SK-N-SH treated with all-trans-retinoic acid at 6 μM for 48 hours (cell line): ENCODE results near the gene CCR1.

Experiments
- ATAC-seq: fragments of 200-7000 bp; cut with Tn5 transposase; 3 replicates; pipeline ENCODE4 v1.9.1; 2020; ENCODE audit warnings: mild to moderate bottlenecking, moderate library complexity
- ESRRG ChIP-seq: fragments of 250-450 bp; sonication (Bioruptor Pico); IDR thresholded peaks from 2 replicates; pipeline ENCODE4 v1.6.1; 2021; ENCODE audit warnings: mild to moderate bottlenecking
- GLIS3 ChIP-seq: fragments of 250-450 bp; sonication (Bioruptor Pico); IDR thresholded peaks from 2 replicates; pipeline ENCODE4 v1.5.0; 2020; ENCODE audit warnings: mild to moderate bottlenecking, moderate library complexity
- ISL1 ChIP-seq: fragments of 250-450 bp; sonication (Bioruptor Pico); IDR thresholded peaks from 2 replicates; pipeline ENCODE4 v2.1.2; 2022; ENCODE audit warnings: mild to moderate bottlenecking, moderate library complexity
- OSR1 ChIP-seq: fragments of 250-450 bp; sonication (Bioruptor Pico); IDR thresholded peaks from 2 replicates; pipeline ENCODE4 v1.8.0; 2022; ENCODE audit warnings: moderate library complexity, mild to moderate bottlenecking, inconsistent platforms
- RARB ChIP-seq: fragments of 250-450 bp; sonication (Bioruptor Pico); IDR thresholded peaks from 2 replicates; pipeline ENCODE4 v1.8.0; 2021; ENCODE audit warnings: mild to moderate bottlenecking, moderate library complexity
- SNAI2 ChIP-seq: fragments of 250-450 bp; sonication (Bioruptor Pico); IDR thresholded peaks from 2 replicates; pipeline ENCODE4 v1.5.0; 2020; ENCODE audit warnings: mild to moderate bottlenecking, moderate library complexity
- TCF4 ChIP-seq: fragments of 250-450 bp; sonication (Bioruptor Pico); IDR thresholded peaks from 2 replicates; pipeline ENCODE4 v1.8.0; 2021; ENCODE audit warnings: mild to moderate bottlenecking, moderate library complexity, borderline replicate concordance
- ZC3H10 ChIP-seq: fragments of 250-450 bp; sonication (Bioruptor Pico); IDR thresholded peaks from 2 replicates; pipeline ENCODE4 v1.5.1; 2021; ENCODE audit warnings: mild to moderate bottlenecking, moderate library complexity
- ZFP30 ChIP-seq: fragments of 450-650 bp; formaldehyde crosslinking; IDR thresholded peaks from 2 replicates; pipeline ENCODE4 v1.5.0; 2022; ENCODE audit warnings: mild to moderate bottlenecking, moderate library complexity
- ZNF565 ChIP-seq: fragments of 450-650 bp; formaldehyde crosslinking; conservative IDR thresholded peaks from 2 replicates; pipeline ENCODE4 v1.5.0; 2020; ENCODE audit warnings: low read depth, mild to moderate bottlenecking, moderate library complexity
- ZNF8 ChIP-seq: fragments of 450-650 bp; formaldehyde crosslinking; IDR thresholded peaks from 2 replicates; pipeline ENCODE4 v1.5.0; 2020; ENCODE audit warnings: mild to moderate bottlenecking, moderate library complexity
- TF ChIP-seq, protein P1 (sequence below): fragments of 250-450 bp; sonication (Bioruptor Pico); IDR thresholded peaks from 2 replicates; pipeline ENCODE4 v1.8.0; 2020; ENCODE audit warnings: mild to moderate bottlenecking, moderate library complexity, borderline replicate concordance
- TF ChIP-seq, protein P2 (sequence below): fragments of 250-450 bp; sonication (Bioruptor Pico); IDR thresholded peaks from 2 replicates; pipeline ENCODE4 v1.5.1; 2020; ENCODE audit warnings: low read depth, mild to moderate bottlenecking, moderate library complexity
- TF ChIP-seq, protein P3 (sequence below): fragments of 250-450 bp; sonication (Bioruptor Pico); IDR thresholded peaks from 2 replicates; pipeline ENCODE4 v1.5.1; 2021; ENCODE audit warnings: mild to moderate bottlenecking, moderate library complexity
- TF ChIP-seq, protein P4 (sequence below): fragments of 250-450 bp; sonication (Bioruptor Pico); IDR thresholded peaks from 2 replicates; pipeline ENCODE4 v1.8.0; 2021; ENCODE audit warnings: low read depth, mild to moderate bottlenecking, moderate library complexity, borderline replicate concordance
- TF ChIP-seq, protein P5 (sequence below): fragments of 250-450 bp; sonication (Bioruptor Pico); IDR thresholded peaks from 2 replicates; pipeline ENCODE4 v1.5.0; 2020; ENCODE audit warnings: mild to moderate bottlenecking, moderate library complexity

CCR1 gene

DNA sequence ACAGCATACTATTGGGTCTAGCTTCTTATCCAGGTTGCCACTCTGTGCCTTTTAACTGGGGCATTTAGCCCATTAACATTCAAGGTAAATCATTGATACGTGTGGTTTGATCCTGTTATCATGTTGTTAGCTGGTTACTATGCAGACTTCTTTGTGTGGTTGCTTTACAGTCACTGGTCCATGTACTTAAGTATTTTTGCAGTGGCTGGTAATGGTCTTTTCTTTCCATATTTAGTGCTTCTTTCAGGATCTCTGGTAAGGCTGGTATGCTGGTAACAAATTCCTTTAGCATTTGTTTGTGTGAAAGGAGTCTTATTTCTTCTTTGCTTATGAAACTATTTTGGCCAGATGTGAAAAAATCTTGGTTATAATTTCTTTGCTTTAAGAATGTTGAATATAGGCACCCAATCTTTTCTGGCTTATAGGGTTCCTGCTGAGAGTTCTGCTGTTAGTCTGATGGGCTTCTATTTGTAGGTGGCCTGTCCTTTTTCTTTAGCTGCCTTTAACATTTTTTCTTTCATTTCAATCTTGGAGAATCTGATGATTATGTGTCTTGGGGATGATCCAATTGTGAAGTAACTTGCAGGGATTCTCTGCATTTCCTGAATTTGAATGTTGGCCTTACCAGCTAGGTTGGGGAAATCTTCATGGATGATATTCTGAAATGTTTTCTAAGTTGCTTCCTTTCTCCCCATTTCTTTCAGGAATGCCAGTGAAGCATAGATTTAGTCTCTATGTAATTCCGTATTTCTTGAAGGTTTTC lies 39.3 kb downstream of the CCR1 start:
- ATAC-seq: no peak
- TF ChIP-seq ESRRG (CRISPR knock-in tag): no peak
- TF ChIP-seq, protein P1, sequence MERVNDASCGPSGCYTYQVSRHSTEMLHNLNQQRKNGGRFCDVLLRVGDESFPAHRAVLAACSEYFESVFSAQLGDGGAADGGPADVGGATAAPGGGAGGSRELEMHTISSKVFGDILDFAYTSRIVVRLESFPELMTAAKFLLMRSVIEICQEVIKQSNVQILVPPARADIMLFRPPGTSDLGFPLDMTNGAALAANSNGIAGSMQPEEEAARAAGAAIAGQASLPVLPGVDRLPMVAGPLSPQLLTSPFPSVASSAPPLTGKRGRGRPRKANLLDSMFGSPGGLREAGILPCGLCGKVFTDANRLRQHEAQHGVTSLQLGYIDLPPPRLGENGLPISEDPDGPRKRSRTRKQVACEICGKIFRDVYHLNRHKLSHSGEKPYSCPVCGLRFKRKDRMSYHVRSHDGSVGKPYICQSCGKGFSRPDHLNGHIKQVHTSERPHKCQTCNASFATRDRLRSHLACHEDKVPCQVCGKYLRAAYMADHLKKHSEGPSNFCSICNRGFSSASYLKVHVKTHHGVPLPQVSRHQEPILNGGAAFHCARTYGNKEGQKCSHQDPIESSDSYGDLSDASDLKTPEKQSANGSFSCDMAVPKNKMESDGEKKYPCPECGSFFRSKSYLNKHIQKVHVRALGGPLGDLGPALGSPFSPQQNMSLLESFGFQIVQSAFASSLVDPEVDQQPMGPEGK: no peak
- TF ChIP-seq, protein P2, sequence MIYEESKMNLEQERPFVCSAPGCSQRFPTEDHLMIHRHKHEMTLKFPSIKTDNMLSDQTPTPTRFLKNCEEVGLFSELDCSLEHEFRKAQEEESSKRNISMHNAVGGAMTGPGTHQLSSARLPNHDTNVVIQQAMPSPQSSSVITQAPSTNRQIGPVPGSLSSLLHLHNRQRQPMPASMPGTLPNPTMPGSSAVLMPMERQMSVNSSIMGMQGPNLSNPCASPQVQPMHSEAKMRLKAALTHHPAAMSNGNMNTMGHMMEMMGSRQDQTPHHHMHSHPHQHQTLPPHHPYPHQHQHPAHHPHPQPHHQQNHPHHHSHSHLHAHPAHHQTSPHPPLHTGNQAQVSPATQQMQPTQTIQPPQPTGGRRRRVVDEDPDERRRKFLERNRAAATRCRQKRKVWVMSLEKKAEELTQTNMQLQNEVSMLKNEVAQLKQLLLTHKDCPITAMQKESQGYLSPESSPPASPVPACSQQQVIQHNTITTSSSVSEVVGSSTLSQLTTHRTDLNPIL (CRISPR knock-in tag): no peak
- no peak for TF ChIP-seq ZC3H10 (CRISPR knock-in tag)
- no peak for TF ChIP-seq ZNF565
- TF ChIP-seq, protein P3, sequence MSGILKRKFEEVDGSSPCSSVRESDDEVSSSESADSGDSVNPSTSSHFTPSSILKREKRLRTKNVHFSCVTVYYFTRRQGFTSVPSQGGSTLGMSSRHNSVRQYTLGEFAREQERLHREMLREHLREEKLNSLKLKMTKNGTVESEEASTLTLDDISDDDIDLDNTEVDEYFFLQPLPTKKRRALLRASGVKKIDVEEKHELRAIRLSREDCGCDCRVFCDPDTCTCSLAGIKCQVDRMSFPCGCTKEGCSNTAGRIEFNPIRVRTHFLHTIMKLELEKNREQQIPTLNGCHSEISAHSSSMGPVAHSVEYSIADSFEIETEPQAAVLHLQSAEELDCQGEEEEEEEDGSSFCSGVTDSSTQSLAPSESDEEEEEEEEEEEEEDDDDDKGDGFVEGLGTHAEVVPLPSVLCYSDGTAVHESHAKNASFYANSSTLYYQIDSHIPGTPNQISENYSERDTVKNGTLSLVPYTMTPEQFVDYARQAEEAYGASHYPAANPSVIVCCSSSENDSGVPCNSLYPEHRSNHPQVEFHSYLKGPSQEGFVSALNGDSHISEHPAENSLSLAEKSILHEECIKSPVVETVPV (CRISPR knock-in tag): no peak
- no peak for TF ChIP-seq OSR1
- TF ChIP-seq, protein P4, sequence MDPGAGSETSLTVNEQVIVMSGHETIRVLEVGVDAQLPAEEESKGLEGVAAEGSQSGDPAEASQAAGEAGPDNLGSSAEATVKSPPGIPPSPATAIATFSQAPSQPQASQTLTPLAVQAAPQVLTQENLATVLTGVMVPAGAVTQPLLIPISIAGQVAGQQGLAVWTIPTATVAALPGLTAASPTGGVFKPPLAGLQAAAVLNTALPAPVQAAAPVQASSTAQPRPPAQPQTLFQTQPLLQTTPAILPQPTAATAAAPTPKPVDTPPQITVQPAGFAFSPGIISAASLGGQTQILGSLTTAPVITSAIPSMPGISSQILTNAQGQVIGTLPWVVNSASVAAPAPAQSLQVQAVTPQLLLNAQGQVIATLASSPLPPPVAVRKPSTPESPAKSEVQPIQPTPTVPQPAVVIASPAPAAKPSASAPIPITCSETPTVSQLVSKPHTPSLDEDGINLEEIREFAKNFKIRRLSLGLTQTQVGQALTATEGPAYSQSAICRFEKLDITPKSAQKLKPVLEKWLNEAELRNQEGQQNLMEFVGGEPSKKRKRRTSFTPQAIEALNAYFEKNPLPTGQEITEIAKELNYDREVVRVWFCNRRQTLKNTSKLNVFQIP (CRISPR knock-in tag): no peak
- TF ChIP-seq ZNF8 (CRISPR knock-in tag): no peak
- TF ChIP-seq GLIS3 (CRISPR knock-in tag): no peak
- TF ChIP-seq ISL1 (CRISPR knock-in tag): no peak
- TF ChIP-seq SNAI2: no peak
- TF ChIP-seq RARB (CRISPR knock-in tag): no peak
- no peak for TF ChIP-seq TCF4 (CRISPR knock-in tag)
- no peak for TF ChIP-seq ZFP30 (CRISPR knock-in tag)

DNA sequence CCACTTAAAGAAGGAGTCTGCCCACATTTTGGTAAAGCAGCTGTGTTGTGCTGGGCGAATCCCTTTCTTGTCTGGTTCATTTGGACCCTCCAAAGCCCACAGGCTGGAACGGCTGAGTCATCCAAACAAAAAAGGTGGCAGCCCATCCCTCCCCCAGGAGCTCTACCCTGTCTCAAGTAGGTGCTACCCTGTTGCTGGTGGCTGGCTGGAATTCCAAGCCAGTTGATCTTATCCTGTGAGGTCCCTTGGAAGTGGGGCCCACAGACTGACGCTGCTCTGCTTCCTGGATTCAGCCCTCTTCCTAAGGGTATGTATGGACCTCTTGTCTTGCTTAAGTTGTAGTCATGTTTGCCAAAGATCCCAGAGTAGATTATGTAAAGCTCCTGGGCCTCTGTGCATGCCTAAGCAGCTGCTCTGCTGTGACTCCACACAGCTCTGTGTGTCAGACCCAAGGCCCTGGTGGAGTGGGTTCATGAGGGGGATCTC lies 44.5 kb downstream of the CCR1 start:
- no peak for ATAC-seq

More for the DNA sequence above, 44.5 kb downstream of the CCR1 start:
- TF ChIP-seq ESRRG (CRISPR knock-in tag) (no peak), ISL1 (CRISPR knock-in tag) (no peak), ZNF8 (CRISPR knock-in tag) (no peak), SNAI2 (no peak)
- TF ChIP-seq, protein P5, sequence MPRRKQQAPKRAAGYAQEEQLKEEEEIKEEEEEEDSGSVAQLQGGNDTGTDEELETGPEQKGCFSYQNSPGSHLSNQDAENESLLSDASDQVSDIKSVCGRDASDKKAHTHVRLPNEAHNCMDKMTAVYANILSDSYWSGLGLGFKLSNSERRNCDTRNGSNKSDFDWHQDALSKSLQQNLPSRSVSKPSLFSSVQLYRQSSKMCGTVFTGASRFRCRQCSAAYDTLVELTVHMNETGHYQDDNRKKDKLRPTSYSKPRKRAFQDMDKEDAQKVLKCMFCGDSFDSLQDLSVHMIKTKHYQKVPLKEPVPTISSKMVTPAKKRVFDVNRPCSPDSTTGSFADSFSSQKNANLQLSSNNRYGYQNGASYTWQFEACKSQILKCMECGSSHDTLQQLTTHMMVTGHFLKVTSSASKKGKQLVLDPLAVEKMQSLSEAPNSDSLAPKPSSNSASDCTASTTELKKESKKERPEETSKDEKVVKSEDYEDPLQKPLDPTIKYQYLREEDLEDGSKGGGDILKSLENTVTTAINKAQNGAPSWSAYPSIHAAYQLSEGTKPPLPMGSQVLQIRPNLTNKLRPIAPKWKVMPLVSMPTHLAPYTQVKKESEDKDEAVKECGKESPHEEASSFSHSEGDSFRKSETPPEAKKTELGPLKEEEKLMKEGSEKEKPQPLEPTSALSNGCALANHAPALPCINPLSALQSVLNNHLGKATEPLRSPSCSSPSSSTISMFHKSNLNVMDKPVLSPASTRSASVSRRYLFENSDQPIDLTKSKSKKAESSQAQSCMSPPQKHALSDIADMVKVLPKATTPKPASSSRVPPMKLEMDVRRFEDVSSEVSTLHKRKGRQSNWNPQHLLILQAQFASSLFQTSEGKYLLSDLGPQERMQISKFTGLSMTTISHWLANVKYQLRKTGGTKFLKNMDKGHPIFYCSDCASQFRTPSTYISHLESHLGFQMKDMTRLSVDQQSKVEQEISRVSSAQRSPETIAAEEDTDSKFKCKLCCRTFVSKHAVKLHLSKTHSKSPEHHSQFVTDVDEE (CRISPR knock-in tag): no peak
- TF ChIP-seq, protein P2 (CRISPR knock-in tag): no peak
